ENCODE results near the gene STARD3. TPM values are rescaled to one million over a fixed set of nuclear protein-coding genes. Genes with fewer than 3 reads are reported as not detected.
A peak's percentile ranks its signal among the peaks of the same experiment; 100 is the strongest.

The STARD3 gene
- total RNA-seq, 1 donor from 2014 or later, result 78.2 TPM

DNA sequence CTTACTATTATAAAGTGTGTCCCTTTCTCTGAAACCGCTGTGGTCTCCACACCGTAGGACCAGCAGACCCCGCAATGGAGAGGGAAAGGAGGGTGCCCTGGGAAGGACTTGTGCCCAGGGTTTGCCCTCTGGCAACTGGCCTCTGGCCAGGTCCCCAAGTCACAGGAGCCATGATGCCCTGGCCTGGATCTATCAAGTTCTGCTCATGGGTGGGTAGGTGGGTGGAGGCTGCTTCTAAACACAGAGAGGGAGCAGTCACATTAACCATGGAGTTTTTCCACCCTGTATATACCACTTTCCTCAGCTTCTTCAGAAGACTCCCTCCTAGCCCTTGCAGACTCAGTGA, 19.9 kb upstream of the STARD3 start:
- Histone ChIP-seq H3K4me1 (peaks cover 5% of the 10 kb centered on the region), H3K4me3 (peak overlapping the region; percentile 46), H3K27ac (no peak overlapping the region), H3K27me3 (peaks cover 13% of the 10 kb centered on the region), H3K9me3 (no peaks in the 10 kb centered on the region), H3K36me3 (no peaks in the 10 kb centered on the region)
- no peak for DNase-seq
- intact Hi-C loops (cut with DNase I), result no loop called here
- ATAC-seq, result no peak
- TF ChIP-seq, protein P1, sequence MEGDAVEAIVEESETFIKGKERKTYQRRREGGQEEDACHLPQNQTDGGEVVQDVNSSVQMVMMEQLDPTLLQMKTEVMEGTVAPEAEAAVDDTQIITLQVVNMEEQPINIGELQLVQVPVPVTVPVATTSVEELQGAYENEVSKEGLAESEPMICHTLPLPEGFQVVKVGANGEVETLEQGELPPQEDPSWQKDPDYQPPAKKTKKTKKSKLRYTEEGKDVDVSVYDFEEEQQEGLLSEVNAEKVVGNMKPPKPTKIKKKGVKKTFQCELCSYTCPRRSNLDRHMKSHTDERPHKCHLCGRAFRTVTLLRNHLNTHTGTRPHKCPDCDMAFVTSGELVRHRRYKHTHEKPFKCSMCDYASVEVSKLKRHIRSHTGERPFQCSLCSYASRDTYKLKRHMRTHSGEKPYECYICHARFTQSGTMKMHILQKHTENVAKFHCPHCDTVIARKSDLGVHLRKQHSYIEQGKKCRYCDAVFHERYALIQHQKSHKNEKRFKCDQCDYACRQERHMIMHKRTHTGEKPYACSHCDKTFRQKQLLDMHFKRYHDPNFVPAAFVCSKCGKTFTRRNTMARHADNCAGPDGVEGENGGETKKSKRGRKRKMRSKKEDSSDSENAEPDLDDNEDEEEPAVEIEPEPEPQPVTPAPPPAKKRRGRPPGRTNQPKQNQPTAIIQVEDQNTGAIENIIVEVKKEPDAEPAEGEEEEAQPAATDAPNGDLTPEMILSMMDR (IDR thresholded peaks at IDR 0.05), result no peak

DNA sequence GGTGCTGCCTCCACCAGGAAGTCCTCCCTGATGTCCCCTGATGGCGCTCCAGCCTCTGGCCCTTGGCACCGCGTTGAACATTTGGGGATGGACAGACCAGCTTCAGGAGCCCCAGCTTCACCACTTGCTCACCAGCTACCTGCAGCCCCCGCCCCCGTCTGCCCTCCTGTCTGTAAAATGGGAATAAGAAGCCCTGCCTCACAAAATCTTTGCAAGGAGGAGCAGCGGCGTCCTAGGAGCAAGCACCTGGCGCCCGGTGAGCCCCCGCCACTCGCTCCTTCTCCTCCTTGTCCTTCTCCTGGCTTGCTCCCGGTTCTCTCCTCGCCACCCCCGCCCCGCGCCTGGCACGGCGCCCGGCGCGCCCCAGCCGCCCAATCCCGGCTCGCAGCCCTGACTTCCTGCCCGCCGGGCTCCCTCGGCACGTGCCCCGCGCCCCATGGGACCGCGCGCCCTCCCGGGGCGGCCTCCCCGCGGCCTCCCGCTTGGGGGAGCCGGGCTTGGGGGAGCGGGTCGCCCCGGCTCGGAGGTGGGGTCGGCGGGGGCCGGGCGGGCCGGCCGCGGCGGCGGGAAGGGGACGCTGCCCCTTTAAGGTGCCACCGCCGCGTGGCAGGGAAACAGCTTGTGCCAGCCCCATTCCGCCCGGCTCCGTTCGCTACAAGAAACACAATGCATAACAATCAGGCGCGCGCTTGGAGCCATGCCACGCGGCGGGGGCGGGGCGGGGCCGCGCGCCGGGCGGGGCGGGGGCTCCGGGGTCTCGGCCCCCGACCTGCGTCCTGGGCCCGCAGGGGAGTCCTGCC, 19.3 kb upstream of the STARD3 start:
- DNase-seq (peak; percentile 90), ATAC-seq (peak; percentile 58)
- TF ChIP-seq, protein P1 (IDR thresholded peaks at IDR 0.05), result no peak
- Histone ChIP-seq H3K9me3 (no peaks in the 10 kb centered on the region), H3K4me1 (peaks cover 9% of the 10 kb centered on the region), H3K4me3 (peak overlapping the region; percentile 46), H3K36me3 (no peaks in the 10 kb centered on the region), H3K27me3 (peaks cover 13% of the 10 kb centered on the region), H3K27ac (peak overlapping the region; percentile 45)
- intact Hi-C loops (cut with DNase I), result no loop called here

DNA sequence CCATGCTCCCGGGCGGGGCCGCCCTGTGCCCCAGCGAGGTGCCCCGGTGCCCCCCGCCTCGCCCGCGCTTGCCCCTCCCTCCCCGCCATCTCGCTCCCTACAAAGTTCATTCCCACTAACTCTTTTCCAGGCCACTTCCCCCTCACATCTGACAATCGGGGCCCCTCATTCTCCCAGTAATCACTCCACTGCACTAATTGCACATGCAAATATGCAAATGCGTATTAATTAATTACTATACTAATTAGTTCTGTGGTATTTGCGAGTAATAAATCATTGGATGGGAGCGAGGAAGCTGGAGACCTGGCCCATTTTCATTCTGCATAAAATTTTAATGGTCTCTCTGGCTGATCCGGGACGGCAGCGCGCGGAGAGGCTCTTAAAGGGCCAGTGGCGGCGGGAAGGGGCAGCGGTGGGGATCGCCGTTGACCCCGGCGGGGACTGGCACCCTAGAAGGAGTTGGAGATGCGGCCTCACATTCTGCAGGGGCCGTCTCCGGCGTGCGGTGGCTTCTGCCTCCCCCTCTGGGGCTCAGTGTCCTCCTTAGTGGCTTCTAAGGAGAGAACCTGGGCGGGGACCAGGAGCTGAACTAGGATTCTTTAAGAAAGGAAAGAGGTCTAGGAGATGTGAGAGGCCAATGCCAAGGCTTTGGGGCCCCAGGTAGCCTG, 18.6 kb upstream of the STARD3 start:
- DNase-seq, result no peak

DNA sequence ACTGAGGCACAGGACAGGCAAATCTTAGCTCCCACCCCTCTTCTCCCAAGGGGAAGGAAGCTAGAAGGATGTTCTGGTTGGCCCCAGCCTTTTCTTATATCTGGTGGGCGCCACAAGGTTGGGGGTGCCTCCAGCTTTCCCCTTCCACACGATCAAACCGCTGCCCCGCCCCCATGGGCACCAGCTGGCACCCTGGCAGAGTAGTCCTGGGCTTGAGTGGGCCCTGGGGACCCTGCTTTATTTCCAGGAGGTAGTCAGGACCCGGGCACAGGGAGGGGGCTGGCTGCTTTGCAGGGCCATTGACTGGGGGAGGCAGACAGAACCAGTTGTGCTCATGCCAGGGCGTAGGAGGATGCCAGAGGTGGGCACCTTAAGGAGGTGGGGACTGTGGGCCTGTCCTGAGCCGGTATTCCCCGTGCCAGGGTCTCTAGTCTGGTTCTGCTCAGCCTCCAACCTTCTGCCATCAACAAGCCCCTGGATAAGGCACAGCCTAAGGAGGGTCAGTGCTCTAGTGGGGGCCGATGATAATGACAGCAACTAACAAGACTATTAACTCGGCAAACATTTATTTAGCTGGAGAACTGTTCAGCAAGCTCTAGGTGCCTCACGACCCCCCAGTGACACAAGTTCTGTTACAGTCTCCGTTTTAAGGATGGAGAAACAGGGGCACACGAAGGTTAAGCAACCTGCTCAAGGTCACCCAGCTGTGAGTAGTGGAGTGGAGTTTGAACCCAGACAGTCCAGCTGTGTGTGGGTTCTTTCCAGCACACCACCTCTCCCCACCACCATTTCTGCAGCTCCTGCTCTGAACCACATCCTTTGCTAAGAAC, 17.8 kb upstream of the STARD3 start:
- H3K27ac ChIP-seq, result no peak overlapping the region
- intact Hi-C loops (cut with DNase I), result no loop called here
- peak overlapping the region; percentile 46 for H3K4me3 ChIP-seq
- ATAC-seq, result no peak
- H3K27me3 ChIP-seq, result peaks cover 6% of the 10 kb centered on the region
- TF ChIP-seq, protein P1 (IDR thresholded peaks at IDR 0.05), result no peak
- no peaks in the 10 kb centered on the region for H3K36me3 ChIP-seq
- H3K4me1 ChIP-seq, result peaks cover 9% of the 10 kb centered on the region
- H3K9me3 ChIP-seq, result no peaks in the 10 kb centered on the region
- DNase-seq, result no peak

More for the DNA sequence above, 18.6 kb upstream of the STARD3 start:
- TF ChIP-seq, protein P1 (IDR thresholded peaks at IDR 0.05), result no peak
- Histone ChIP-seq H3K36me3 (no peaks in the 10 kb centered on the region), H3K27ac (peak overlapping the region; percentile 45), H3K27me3 (peaks cover 6% of the 10 kb centered on the region), H3K9me3 (no peaks in the 10 kb centered on the region), H3K4me1 (peaks cover 9% of the 10 kb centered on the region), H3K4me3 (peak overlapping the region; percentile 46)
- intact Hi-C loops (cut with DNase I), result no loop called here
- no peak for ATAC-seq

DNA sequence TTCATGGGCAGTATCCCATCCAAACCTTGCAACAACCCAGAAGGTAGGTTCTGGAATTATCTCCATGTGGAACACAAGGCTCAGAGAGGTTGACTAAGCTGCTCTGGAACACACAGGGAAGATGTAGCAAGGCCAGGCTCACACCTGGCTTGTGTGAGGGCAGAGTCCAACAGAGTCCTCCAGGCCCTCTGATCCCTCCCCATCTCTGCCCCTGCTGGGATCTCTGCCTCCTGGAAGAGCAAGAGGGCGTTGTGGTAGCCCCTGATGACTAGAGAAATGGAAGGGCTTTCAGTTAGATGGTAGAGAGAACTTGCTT, 17.2 kb upstream of the STARD3 start:
- H3K36me3 ChIP-seq, result no peaks in the 10 kb centered on the region
- intact Hi-C loops (cut with DNase I), result loop anchor here (5.0 to 10.0 kb wide), 2 partner anchors 72 to 135 kb away; no protein-coding TSS in a partner anchor
- no peak overlapping the region for H3K27ac ChIP-seq
- H3K4me3 ChIP-seq, result no peak overlapping the region
- H3K9me3 ChIP-seq, result no peaks in the 10 kb centered on the region
- TF ChIP-seq, protein P1 (IDR thresholded peaks at IDR 0.05), result no peak
- peaks cover 9% of the 10 kb centered on the region for H3K4me1 ChIP-seq
- ATAC-seq (no peak), DNase-seq (no peak)
- peaks cover 8% of the 10 kb centered on the region for H3K27me3 ChIP-seq

All from upper lobe of right lung (tissue), 1 donor.